ENCODE data around the gene RBM44.

RBM44 gene

GRCh38 chr2:237889811-237890210 lies 91.2 kb downstream of the RBM44 start:
- Histone ChIP-seq H3K36me3 (ENCODE audit: control insufficient read depth in 2 of 2, insufficient read depth in 1 of 2, low read length in 2 of 2) (no peaks in the 10 kb centered on the region), H3K4me1 (ENCODE audit: control insufficient read depth, insufficient read depth, low read length) (0 out of 2 replicates have a peak, but pooled peaks cover 2% of the 10 kb centered on the region), H3K4me3 (ENCODE audit: low read depth, low read length) (no peak overlapping the region), H3K9me3 (ENCODE audit: control insufficient read depth, insufficient read depth, low read depth, low read length) (no peaks in the 10 kb centered on the region), H3K27ac (ENCODE audit: extremely low read depth, low read depth, low read length) (no peak overlapping the region)
- TF ChIP-seq ZNF280C (tag by site-specific recombination; IDR thresholded peaks at IDR 0.05) (no peak), ZFP37 (tag by site-specific recombination; IDR thresholded peaks at IDR 0.05) (no peak), ZNF175 (tag by site-specific recombination; IDR thresholded peaks at IDR 0.05) (no peak), ZNF624 (tag by site-specific recombination; IDR thresholded peaks at IDR 0.05) (no peak), YY2 (tag by site-specific recombination; IDR thresholded peaks at IDR 0.05) (no peak), ZNF639 (tag by site-specific recombination; IDR thresholded peaks at IDR 0.05) (no peak), ZNF37A (tag by site-specific recombination; IDR thresholded peaks at IDR 0.05) (no peak), BCL11A (tag by site-specific recombination; IDR thresholded peaks at IDR 0.05; ENCODE audit: low read depth) (no peak), SP3 (tag by site-specific recombination; IDR thresholded peaks at IDR 0.05) (no peak), SETDB1 (IDR thresholded peaks at IDR 0.05; ENCODE audit: insufficient read length, low read length) (no peak), ZNF221 (tag by site-specific recombination; IDR thresholded peaks at IDR 0.05; ENCODE audit: borderline replicate concordance) (no peak), ZFP69B (tag by site-specific recombination; IDR thresholded peaks at IDR 0.05) (no peak), ZNF132 (tag by site-specific recombination; IDR thresholded peaks at IDR 0.05; ENCODE audit: borderline replicate concordance) (no peak), ZNF148 (tag by site-specific recombination; IDR thresholded peaks at IDR 0.05; ENCODE audit: borderline replicate concordance) (no peak), ZNF571 (tag by site-specific recombination; IDR thresholded peaks at IDR 0.05) (no peak), ZNF155 (tag by site-specific recombination; IDR thresholded peaks at IDR 0.05) (no peak), ZNF791 (tag by site-specific recombination; IDR thresholded peaks at IDR 0.05) (no peak), ZNF48 (tag by site-specific recombination; IDR thresholded peaks at IDR 0.05) (no peak), ZNF600 (tag by site-specific recombination; IDR thresholded peaks at IDR 0.05) (no peak), ZNF426 (tag by site-specific recombination; IDR thresholded peaks at IDR 0.05) (no peak)
- CTCF ChIA-PET: interaction anchor here (0.7 kb wide), 1 partner anchor 46 kb away, joined by 10 read pairs; no protein-coding TSS in a partner anchor
- POLR2A ChIA-PET: no interaction called here

Data from HEK293 (cell line).